Effector CD8-positive, alpha-beta T cell (primary cell): ENCODE results near the gene MRPS27.

Source experiments
- DNase-seq: peaks from one replicate; lab custom pipeline; 2025; lab: John Stamatoyannopoulos, UW

Gene MRPS27

GRCh38 chr5:72232838-72233237 lies 87.2 kb downstream of the MRPS27 start:
- DNase-seq, result no peak

GRCh38 chr5:72231991-72232703 lies 87.9 kb downstream of the MRPS27 start:
- no peak for DNase-seq

- DNase-seq, result no peak
Observed at GRCh38 chr5:72228960-72229359, 91.1 kb downstream of the MRPS27 start.

- no peak for DNase-seq
Observed at GRCh38 chr5:72226950-72227349, 93.1 kb downstream of the MRPS27 start.

- no peak for DNase-seq
Observed at GRCh38 chr5:72225741-72226140, 94.3 kb downstream of the MRPS27 start.

GRCh38 chr5:72224946-72225463 lies 95.0 kb downstream of the MRPS27 start:
- DNase-seq, result no peak

- no peak for DNase-seq
Observed at GRCh38 chr5:72223371-72223770, 96.7 kb downstream of the MRPS27 start.

- DNase-seq, result no peak
Observed at GRCh38 chr5:72222521-72222920, 97.5 kb downstream of the MRPS27 start.

GRCh38 chr5:72221541-72221940 lies 98.5 kb downstream of the MRPS27 start:
- no peak for DNase-seq

GRCh38 chr5:72221099-72221498 lies 98.9 kb downstream of the MRPS27 start:
- no peak for DNase-seq

- DNase-seq, result no peak
Observed at GRCh38 chr5:72216756-72217155, 103.3 kb downstream of the MRPS27 start.

GRCh38 chr5:72214168-72214567 lies 105.9 kb downstream of the MRPS27 start:
- no peak for DNase-seq

GRCh38 chr5:72213482-72213881 lies 106.6 kb downstream of the MRPS27 start:
- DNase-seq, result no peak

- no peak for DNase-seq
Observed at GRCh38 chr5:72212171-72212570, 107.9 kb downstream of the MRPS27 start.

GRCh38 chr5:72210888-72211678 lies 109.0 kb downstream of the MRPS27 start:
- no peak for DNase-seq

GRCh38 chr5:72209147-72210115 lies 110.6 kb downstream of the MRPS27 start:
- DNase-seq, result no peak

- DNase-seq, result no peak
Observed at GRCh38 chr5:72208324-72208926, 111.6 kb downstream of the MRPS27 start.

GRCh38 chr5:72206994-72207393 lies 113.0 kb downstream of the MRPS27 start:
- DNase-seq, result no peak

- DNase-seq, result no peak
Observed at GRCh38 chr5:72206160-72206559, 113.9 kb downstream of the MRPS27 start.

- DNase-seq, result no peak
Observed at GRCh38 chr5:72205431-72206009, 114.5 kb downstream of the MRPS27 start.

GRCh38 chr5:72204946-72205345 lies 115.1 kb downstream of the MRPS27 start:
- DNase-seq, result no peak
